ENCODE results near the gene MYO7B. TPM values are rescaled to one million over a fixed set of nuclear protein-coding genes. Genes with fewer than 3 reads are reported as not detected.

Gene MYO7B
- 0.37 TPM in 1 of 2 replicates, not detected in the other for total RNA-seq

GRCh38 chr2:127535422-127535901 is at the start of gene MYO7B:
Gene MYO7B, plus strand, starts transcription at chr2:127535683. Its CDS starts 24,040 bp downstream, at chr2:127559723.

GRCh38 chr2:127526132-127527000 is 9.1 kb upstream of the MYO7B start, which contains the start of gene IWS1:
Gene IWS1, minus strand, starts transcription at chr2:127526489. Its CDS starts 281 bp downstream, at chr2:127526208.

GRCh38 chr2:127645395-127646291 is 110.2 kb downstream of the MYO7B start, which contains the start of gene GPR17:
Gene GPR17, plus strand, starts transcription at chr2:127646153. Its CDS starts 4,583 bp downstream, at chr2:127650736.

DNA sequence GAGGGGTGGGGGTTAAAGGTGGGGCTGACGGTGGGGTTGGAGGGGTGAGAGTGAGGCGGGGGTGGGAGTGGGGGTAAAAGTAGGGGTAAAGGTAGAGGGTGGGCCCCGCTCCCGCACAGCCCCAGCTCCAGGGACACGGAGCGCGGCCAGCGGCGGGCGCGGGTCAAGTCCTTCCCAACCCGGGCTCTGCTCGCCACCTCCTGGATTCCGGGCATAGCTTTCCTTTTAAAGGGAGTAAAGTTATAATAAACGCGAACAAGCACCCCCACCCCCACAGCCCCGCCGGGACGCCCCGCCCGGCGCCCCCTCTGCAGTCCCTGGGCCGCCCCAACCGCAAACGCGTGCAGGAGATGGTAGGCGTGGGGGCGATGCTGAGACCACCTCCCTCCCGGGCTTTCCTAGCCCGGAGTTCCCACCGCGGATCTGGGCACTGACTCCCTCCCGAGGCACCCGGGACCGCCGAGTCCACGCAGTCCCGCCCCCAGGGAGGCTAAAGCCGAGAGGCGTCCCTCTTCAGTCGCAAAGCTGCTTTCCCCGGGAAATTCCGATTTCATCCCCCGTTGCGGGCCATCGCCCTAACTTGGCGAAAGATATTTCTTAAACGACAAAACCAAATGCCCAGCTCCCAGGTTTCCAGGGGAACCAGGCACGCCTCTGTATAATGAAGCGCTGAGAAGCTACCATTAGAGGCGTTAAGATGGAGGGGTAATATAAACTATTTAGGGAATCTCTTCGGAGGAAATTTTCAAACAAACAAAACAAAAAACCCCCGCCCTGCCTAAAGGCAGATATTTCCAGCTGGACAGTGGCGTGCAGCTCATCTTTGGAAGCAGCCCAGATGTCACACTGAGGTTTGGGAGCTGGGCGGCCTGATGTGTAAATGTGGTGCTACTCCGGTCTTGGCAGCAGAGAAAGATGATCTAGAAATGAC is 140.1 kb downstream of the MYO7B start, which contains the start of gene LIMS2:
Gene LIMS2 (minus strand): TSS at position 200 of the 931 bp plus-strand sequence. CDS start 506 bp downstream, outside the sequence.

Other genes with a start within 250 kb of the MYO7B start
- 37.1 and 38.3 TPM in 2 replicates for gene ERCC3, start 241.5 kb upstream of the MYO7B start, total RNA-seq
- 19.8 and 32.3 TPM in 2 replicates for gene MAP3K2, start 147.7 kb upstream of the MYO7B start, total RNA-seq
- gene PROC, start 117.3 kb upstream of the MYO7B start, total RNA-seq: not detected in 2 replicates
- 25.7 and 30.3 TPM in 2 replicates for gene IWS1, start 9.2 kb upstream of the MYO7B start, total RNA-seq
- not detected in 2 replicates for gene GPR17, start 110.5 kb downstream of the MYO7B start, total RNA-seq
- 0.37 and 0.78 TPM in 2 replicates for gene LIMS2, start 139.8 kb downstream of the MYO7B start, total RNA-seq
- 3.3 and 4.5 TPM in 2 replicates for gene SFT2D3, start 165.8 kb downstream of the MYO7B start, total RNA-seq

Data from subcutaneous preadipocyte (primary cell).